ENCODE data around the gene HOXC12. TPM values are rescaled to one million over a fixed set of nuclear protein-coding genes. Genes with fewer than 3 reads are reported as not detected.

HOXC12 gene
- total RNA-seq, 1 donor from 2014 or later = not detected

DNA sequence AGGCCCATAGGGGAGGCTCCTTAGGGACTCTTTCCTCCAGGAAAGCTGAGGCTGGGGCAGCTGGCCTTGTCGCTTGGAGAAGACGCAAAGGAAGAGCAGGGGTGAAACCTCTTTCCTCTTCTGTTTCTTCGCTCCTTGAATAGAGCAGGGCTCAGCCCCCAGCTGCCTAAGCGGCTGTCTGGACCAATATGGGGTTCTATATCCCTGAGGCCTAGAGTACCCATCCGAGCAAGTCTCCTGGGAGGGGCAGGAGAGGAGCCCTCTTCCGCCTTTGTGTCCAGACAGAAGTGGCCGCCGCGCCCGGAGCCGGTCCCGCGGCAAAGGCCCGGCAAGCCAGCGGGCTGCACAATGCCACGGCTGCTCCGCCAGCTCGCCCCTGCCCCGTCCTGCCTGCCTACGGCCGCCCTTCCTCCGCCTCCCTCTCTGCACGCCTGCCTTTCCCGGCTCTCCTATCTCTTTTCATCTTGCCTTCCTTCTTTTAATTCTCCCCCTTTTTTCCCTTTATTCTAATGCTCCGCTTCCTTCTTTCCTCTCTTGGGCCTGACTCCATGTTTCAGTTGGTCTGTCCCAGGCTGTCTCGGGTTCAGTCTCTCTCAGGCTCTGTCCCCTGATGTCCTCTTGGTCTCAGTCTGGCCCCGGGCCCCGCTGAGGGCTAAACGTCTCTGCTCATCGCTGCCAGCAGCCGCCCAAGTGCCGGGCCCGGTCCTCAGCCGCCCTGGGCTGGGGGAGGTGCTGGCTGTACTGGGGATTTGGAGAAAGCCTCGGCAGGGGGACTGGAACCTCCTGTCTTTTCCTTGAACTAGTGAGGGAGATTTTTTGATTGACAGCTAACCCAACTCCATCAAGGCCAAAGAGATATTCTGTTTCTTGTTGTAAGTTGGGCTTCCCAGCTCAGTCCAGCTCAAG is 42.8 kb downstream of the HOXC12 start:
- Histone ChIP-seq H3K9me3 (no peaks in the 10 kb centered on the region), H3K27me3 (ENCODE audit: low read depth) (peaks cover 100% of the 10 kb centered on the region), H3K4me3 (no peak overlapping the region), H3K36me3 (no peaks in the 10 kb centered on the region), H3K4me1 (peaks cover 42% of the 10 kb centered on the region), H3K27ac (no peak overlapping the region)
- DNase-seq (no peak), ATAC-seq (no peak)
- intact Hi-C loops (cut with DNase I) = no loop called here
- TF ChIP-seq, protein P1, sequence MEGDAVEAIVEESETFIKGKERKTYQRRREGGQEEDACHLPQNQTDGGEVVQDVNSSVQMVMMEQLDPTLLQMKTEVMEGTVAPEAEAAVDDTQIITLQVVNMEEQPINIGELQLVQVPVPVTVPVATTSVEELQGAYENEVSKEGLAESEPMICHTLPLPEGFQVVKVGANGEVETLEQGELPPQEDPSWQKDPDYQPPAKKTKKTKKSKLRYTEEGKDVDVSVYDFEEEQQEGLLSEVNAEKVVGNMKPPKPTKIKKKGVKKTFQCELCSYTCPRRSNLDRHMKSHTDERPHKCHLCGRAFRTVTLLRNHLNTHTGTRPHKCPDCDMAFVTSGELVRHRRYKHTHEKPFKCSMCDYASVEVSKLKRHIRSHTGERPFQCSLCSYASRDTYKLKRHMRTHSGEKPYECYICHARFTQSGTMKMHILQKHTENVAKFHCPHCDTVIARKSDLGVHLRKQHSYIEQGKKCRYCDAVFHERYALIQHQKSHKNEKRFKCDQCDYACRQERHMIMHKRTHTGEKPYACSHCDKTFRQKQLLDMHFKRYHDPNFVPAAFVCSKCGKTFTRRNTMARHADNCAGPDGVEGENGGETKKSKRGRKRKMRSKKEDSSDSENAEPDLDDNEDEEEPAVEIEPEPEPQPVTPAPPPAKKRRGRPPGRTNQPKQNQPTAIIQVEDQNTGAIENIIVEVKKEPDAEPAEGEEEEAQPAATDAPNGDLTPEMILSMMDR (IDR thresholded peaks at IDR 0.05) = no peak

DNA sequence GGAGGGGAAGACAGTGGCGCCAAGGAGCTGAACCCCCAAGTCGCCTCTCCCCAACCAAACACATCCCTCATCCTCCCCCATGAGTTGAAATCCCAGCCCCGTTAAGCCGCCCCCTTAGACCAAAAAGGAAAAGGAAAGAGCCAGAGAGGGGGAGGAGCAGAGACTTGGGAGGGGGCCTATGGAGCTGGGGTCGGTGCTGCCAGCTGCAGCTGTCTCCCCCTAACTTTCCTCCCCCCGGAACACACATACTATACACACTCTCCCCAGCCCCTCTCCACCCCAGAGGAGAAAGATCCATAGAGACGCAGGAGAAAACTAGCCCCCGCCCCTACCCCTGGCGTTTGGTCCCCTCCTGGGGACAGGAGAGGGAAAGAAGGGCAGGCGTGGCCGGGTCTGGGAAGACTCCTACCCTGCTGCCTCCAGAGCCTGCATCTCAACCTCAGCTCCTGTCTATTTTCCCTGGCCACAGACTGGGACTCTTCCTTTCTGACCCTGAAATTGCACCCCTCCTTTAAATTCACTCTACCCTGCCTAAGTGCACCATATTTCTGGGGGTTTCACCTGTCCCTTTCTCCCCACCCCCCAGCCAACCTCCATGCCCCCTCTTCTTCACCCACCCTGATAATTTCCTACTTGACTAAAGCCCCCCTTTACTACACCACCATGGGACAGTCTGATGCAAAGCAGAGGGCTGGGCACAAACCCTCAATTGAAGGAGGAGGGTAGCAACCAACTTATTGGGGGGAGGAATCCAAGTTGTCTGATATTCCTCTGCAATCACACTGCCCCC is 43.6 kb downstream of the HOXC12 start:
- TF ChIP-seq, protein P1 (IDR thresholded peaks at IDR 0.05) = no peak
- Histone ChIP-seq H3K9me3 (no peaks in the 10 kb centered on the region), H3K27ac (no peak overlapping the region), H3K36me3 (no peaks in the 10 kb centered on the region), H3K4me3 (no peak overlapping the region), H3K27me3 (ENCODE audit: low read depth) (peaks cover 100% of the 10 kb centered on the region), H3K4me1 (peaks cover 42% of the 10 kb centered on the region)
- DNase-seq (no peak), ATAC-seq (no peak)
- intact Hi-C loops (cut with DNase I) = no loop called here

DNA sequence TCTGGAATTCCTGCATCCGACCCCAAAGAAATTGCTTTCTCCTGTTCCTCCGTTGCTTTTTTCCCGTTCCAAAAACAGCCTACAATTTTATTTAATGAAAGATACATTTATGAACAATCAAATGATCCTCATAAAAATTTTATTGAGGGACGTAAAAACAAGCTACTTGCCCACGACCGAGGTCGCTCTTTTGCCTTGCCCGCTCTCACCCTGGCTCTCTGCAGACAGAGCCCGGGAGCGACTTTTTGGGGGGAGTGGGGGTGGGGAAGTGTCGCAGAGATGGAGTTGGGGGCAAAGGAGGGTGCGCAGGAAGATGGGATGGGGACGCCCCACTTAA is 44.2 kb downstream of the HOXC12 start:
- DNase-seq = no peak
- intact Hi-C loops (cut with DNase I) = no loop called here
- Histone ChIP-seq H3K27ac (no peak overlapping the region), H3K36me3 (no peaks in the 10 kb centered on the region), H3K4me3 (no peak overlapping the region), H3K9me3 (no peaks in the 10 kb centered on the region), H3K27me3 (ENCODE audit: low read depth) (peaks cover 100% of the 10 kb centered on the region), H3K4me1 (peaks cover 42% of the 10 kb centered on the region)
- TF ChIP-seq, protein P1 (IDR thresholded peaks at IDR 0.05) = no peak
- ATAC-seq = no peak

DNA sequence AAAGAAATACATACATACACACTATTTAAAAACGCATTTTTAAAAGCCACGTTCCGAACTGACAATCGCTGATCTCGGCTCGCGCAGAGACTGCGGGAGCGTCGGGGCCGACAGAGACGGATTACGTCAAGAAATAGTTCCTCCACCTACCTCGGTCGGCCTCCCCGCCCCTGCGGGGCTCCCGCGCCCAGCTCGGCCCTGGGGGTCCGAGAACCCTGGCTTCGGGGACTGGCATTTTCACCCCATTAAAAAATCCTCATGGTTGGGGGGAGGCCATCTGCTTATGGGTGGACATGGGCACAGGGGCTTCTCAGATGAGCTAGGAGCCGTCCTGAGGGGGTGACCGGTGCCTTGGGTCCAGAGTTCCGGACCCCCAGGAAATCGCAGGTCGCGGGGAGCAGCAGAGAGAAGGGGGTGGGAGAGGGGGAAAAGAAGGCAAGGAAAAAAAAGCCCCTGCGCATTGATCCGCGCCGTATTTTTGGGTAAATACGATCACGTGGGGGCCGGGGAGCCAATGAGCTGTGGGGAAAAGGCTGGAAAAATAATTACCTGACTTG is 44.9 kb downstream of the HOXC12 start:
- TF ChIP-seq, protein P1 (IDR thresholded peaks at IDR 0.05) = no peak
- DNase-seq (no peak), ATAC-seq (no peak)
- intact Hi-C loops (cut with DNase I) = loop anchor here (5.0 kb wide), 1 partner anchor 208 kb away; no protein-coding TSS in a partner anchor
- peak overlapping the region; percentile 41 for H3K4me3 ChIP-seq
- H3K4me1 ChIP-seq = peaks cover 34% of the 10 kb centered on the region
- H3K36me3 ChIP-seq = no peaks in the 10 kb centered on the region
- H3K9me3 ChIP-seq = no peaks in the 10 kb centered on the region
- H3K27ac ChIP-seq = no peak overlapping the region
- H3K27me3 ChIP-seq (ENCODE audit: low read depth) = peaks cover 100% of the 10 kb centered on the region
